ENCODE measurements around the gene CRELD1. TPM values are rescaled to one million over a fixed set of nuclear protein-coding genes. Genes with fewer than 3 reads are reported as not detected.
A peak's percentile ranks its signal among the peaks of the same experiment; 100 is the strongest.

The CRELD1 gene
- total RNA-seq, 1 experiment from 2014 or later = 15.5 TPM

DNA sequence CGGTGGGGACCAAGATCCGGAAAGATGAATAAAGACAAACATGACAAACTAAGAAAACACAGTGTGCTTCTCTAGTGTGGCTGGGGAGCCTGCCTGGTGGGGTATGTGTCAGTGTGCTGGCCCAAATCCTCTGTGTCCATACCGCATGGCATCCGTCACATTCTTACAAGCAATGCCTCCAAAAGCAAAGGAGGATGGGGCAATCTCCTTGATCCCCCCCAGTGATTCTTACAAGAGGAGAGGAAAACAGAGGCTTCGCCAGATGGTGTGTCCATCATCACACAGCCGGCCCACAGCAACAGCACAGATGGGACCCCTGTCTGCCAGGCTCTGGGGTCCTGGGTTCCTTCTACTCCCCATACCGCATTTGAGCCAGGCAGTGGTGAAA is 17.3 kb upstream of the CRELD1 start:
- Histone ChIP-seq H2BK5ac (ENCODE audit: insufficient read length, low read length) (no peak overlapping the region), H4K8ac (replicated peaks; ENCODE audit: insufficient read length, low read depth, low read length) (no peak overlapping the region), H2AFZ (ENCODE audit: low read length) (no peak overlapping the region), H2BK20ac (ENCODE audit: low read depth, low read length, poor library complexity, severe bottlenecking) (no peak overlapping the region), H3K79me2 (ENCODE audit: insufficient read depth, low read length) (no peaks in the 10 kb centered on the region), H3K4me1 (ENCODE audit: insufficient read depth, low read length) (peaks cover 4% of the 10 kb centered on the region; the same call in 1 of the 2 replicates), H3K27me3 (ENCODE audit: insufficient read depth, low read length) (no peaks in the 10 kb centered on the region; the same call in 1 of the 2 replicates), H3K23ac (ENCODE audit: insufficient read length, low read depth, low read length) (no peak overlapping the region), H2BK120ac (ENCODE audit: low read depth, low read length, poor library complexity, severe bottlenecking) (no peak overlapping the region), H3K23me2 (ENCODE audit: insufficient read length, low read depth, low read length, poor library complexity, severe bottlenecking) (peaks cover 15% of the 10 kb centered on the region), H3K27ac (ENCODE audit: insufficient read length, low read depth, low read length) (no peak overlapping the region), H2AK5ac (ENCODE audit: insufficient read length, low read length) (no peak overlapping the region), H3K4ac (ENCODE audit: low read depth, low read length) (no peak overlapping the region), H3K14ac (ENCODE audit: insufficient read depth, low read length) (no peak overlapping the region), H4K20me1 (ENCODE audit: control insufficient read depth, insufficient read depth, insufficient read length) (no peaks in the 10 kb centered on the region), H2BK15ac (ENCODE audit: low read depth, low read length) (no peak overlapping the region), H3K18ac (ENCODE audit: insufficient read length, low read depth, low read length) (no peak overlapping the region), H2BK12ac (ENCODE audit: insufficient read length, low read depth, low read length) (no peak overlapping the region), H3K9ac (ENCODE audit: extremely low read depth, insufficient read length, low read length) (no peak overlapping the region), H3T11ph (ENCODE audit: low read length) (no peak overlapping the region), H4K91ac (ENCODE audit: insufficient read length, low read depth, low read length) (no peak overlapping the region), H4K5ac (ENCODE audit: insufficient read length, low read depth, low read length) (no peak overlapping the region), H3K9me3 (ENCODE audit: control insufficient read depth, low read depth, low read length) (no peaks in the 10 kb centered on the region), H3K56ac (ENCODE audit: insufficient read length, low read depth, low read length) (no peak overlapping the region), H3K4me2 (ENCODE audit: insufficient read depth, insufficient read length, low read length) (peak overlapping the region; percentile 76), H3K79me1 (ENCODE audit: insufficient read depth, low read depth, low read length, poor library complexity, severe bottlenecking) (no peaks in the 10 kb centered on the region)
- H3K27me3 Mint-ChIP-seq (ENCODE audit: low read depth) = peaks cover 17% of the 10 kb centered on the region
- peaks cover 15 to 27% of the 10 kb centered on the region in 2 experiments for H3K4me1 Mint-ChIP-seq
- H3K9me3 Mint-ChIP-seq = no peaks in the 10 kb centered on the region; a peak in 2 of 5 replicates
- H3K4me3 Mint-ChIP-seq = peak overlapping the region; percentile 70 to 80
- no CpG with 5 or more reads among the region's 7 CpGs for WGBS (ENCODE audit: extremely low coverage, insufficient read length, low lambda C conversion rate)
- DNase-seq = no peak
- H3K36me3 Mint-ChIP-seq (ENCODE audit: insufficient read depth in 1 of 3, low read depth in 3 of 3) = peaks cover 0 to 5% (median 0%) of the 10 kb centered on the region in 3 experiments; a peak in 1 of 7 replicates
- H3K27ac Mint-ChIP-seq = no peak overlapping the region
- TF ChIP-seq, protein P1, sequence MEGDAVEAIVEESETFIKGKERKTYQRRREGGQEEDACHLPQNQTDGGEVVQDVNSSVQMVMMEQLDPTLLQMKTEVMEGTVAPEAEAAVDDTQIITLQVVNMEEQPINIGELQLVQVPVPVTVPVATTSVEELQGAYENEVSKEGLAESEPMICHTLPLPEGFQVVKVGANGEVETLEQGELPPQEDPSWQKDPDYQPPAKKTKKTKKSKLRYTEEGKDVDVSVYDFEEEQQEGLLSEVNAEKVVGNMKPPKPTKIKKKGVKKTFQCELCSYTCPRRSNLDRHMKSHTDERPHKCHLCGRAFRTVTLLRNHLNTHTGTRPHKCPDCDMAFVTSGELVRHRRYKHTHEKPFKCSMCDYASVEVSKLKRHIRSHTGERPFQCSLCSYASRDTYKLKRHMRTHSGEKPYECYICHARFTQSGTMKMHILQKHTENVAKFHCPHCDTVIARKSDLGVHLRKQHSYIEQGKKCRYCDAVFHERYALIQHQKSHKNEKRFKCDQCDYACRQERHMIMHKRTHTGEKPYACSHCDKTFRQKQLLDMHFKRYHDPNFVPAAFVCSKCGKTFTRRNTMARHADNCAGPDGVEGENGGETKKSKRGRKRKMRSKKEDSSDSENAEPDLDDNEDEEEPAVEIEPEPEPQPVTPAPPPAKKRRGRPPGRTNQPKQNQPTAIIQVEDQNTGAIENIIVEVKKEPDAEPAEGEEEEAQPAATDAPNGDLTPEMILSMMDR (conservative IDR thresholded peaks at IDR 0.05) = no peak
